OCI-LY3 (cell line): ENCODE results near the gene APAF1.
"Not testable (repeated sequence)": the region's sequence is repeated elsewhere in the genome, so short reads cannot be mapped to it uniquely, and the experiment has no call there.

Source experiments
- H2AFZ ChIP-seq: fragments of 200-600, 300-600 bp; shearing (Covaris generic); 2 replicates; pipeline ENCODE4 v1.6.0; 2014; ENCODE audit warnings: antibody characterized with exemption, low read depth, low read length
- H3K27ac ChIP-seq: fragments of 200-600, 300-600 bp; sonication (generic); 2 replicates; pipeline ENCODE4 v1.5.1; 2014; ENCODE audit warnings: mild to moderate bottlenecking, low read length, moderate library complexity, mixed read lengths
- H3K27me3 ChIP-seq: fragments of 200-600, 300-600 bp; sonication (generic); 2 replicates; pipeline ENCODE4 v1.6.1; 2014; ENCODE audit warnings: low read depth, low read length, mixed read lengths
- H3K36me3 ChIP-seq: fragments of 200-600, 300-600 bp; sonication (generic); replicated peaks from 2 replicates; pipeline ENCODE3; 2014; ENCODE audit warnings: low read depth, low read length, mixed read lengths
- H3K4me1 ChIP-seq: fragments of 300-600, 200-600 bp; sonication (generic); 2 replicates; pipeline ENCODE4 v1.6.1; 2014; ENCODE audit warnings: low read length, mixed read lengths
- H3K4me2 ChIP-seq: fragments of 200-600, 300-600 bp; sonication (generic); 2 replicates; pipeline ENCODE4 v1.6.1; 2014; ENCODE audit warnings: low read length, mixed read lengths
- H3K4me3 ChIP-seq: fragments of 300-600, 200-600 bp; sonication (generic); 2 replicates; pipeline ENCODE4 v1.5.1; 2014; ENCODE audit warnings: antibody characterized with exemption, mild to moderate bottlenecking, low read length, moderate library complexity
- H3K79me2 ChIP-seq: fragments of 300-600, 200-600 bp; shearing (Covaris generic); 2 replicates; pipeline ENCODE4 v1.6.1; 2014; ENCODE audit warnings: mild to moderate bottlenecking, low read length, mixed read lengths
- H3K9ac ChIP-seq: fragments of 300-600, 200-600 bp; shearing (Covaris generic); 2 replicates; pipeline ENCODE4 v1.6.0; 2014; ENCODE audit warnings: mild to moderate bottlenecking, low read length, moderate library complexity
- H3K9me3 ChIP-seq: fragments of 200-600, 300-600 bp; shearing (Covaris generic); 2 replicates; pipeline ENCODE4 v1.6.1; 2014; ENCODE audit warnings: low read length, mixed read lengths; ENCODE audit not compliant: insufficient read depth
- H4K20me1 ChIP-seq: fragments of 200-600, 300-600 bp; sonication (generic); 2 replicates; pipeline ENCODE4 v1.6.1; 2016; ENCODE audit warnings: low read length, mixed read lengths; ENCODE audit not compliant: insufficient read depth
- EZH2phosphoT487 ChIP-seq: fragments of 200-600 bp; shearing (Covaris generic); IDR thresholded peaks from 2 replicates; pipeline ENCODE4 v1.6.1; 2018; ENCODE audit warnings: antibody characterized with exemption, mixed run types, low read depth
- TF ChIP-seq, protein P1 (sequence below): fragments of 200-600, 300-600 bp; sonication (generic); IDR thresholded peaks from 2 replicates; pipeline ENCODE4 v1.5.1; 2014; ENCODE audit warnings: antibody characterized with exemption, low read length, low read depth

The APAF1 gene

DNA sequence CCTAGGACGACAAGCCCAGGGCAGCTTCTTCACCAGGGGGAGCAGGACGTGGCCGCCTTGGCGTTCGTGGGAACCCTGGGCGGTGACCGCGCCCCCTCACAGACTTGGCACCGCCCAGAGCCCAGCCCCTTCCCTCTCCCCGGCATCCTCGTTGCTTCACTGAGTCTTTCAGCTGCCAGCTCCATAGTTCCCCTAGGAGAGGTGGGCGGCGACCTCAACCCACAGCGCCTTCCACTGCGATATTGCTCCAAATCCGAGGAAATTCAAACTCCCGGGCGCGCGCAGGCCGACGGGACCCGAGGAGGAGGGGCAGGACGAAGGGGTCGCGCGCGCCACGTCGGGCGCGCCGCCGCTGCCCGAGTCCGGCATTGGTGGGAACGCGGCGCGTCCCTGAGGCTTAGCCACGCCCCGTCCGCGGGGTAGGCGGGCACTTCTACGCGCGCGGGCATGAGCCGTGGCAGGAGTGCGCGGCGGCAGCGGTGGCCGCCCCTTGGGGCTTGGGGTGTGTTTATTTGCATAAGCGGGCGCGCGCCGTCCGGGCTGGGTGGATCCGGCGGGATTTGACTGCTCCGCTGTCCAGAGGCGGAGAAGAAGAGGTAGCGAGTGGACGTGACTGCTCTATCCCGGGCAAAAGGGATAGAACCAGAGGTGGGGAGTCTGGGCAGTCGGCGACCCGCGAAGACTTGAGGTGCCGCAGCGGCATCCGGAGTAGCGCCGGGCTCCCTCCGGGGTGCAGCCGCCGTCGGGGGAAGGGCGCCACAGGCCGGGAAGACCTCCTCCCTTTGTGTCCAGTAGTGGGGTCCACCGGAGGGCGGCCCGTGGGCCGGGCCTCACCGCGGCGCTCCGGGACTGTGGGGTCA is at the start of gene APAF1, which contains the start of gene IKBIP:
APAF1 (plus strand) TSS at position 579 of the 860 bp plus-strand sequence. CDS start 3,070 bp downstream, outside the sequence.
IKBIP (minus strand) TSS at position 77 of the 860 bp plus-strand sequence. CDS start 87 bp downstream, outside the sequence.
- Histone ChIP-seq H3K4me3 (peak within 1 kb of the TSS; percentile 82), H3K9ac (peak within 1 kb of the TSS; percentile 83), H3K36me3 (peaks cover 34% of the 10 kb centered on the region), H3K27me3 (no peaks in the 10 kb centered on the region), H3K4me1 (peaks cover 14% of the 10 kb centered on the region), H3K9me3 (no peaks in the 10 kb centered on the region), H4K20me1 (peaks cover 7% of the 10 kb centered on the region), H3K27ac (peak within 1 kb of the TSS; percentile 77), H3K4me2 (peak within 1 kb of the TSS; percentile 86), H3K79me2 (peaks cover 54% of the 10 kb centered on the region), H2AFZ (peak within 1 kb of the TSS; percentile 60; the same call in 1 of the 2 replicates)
- TF ChIP-seq, protein P1, sequence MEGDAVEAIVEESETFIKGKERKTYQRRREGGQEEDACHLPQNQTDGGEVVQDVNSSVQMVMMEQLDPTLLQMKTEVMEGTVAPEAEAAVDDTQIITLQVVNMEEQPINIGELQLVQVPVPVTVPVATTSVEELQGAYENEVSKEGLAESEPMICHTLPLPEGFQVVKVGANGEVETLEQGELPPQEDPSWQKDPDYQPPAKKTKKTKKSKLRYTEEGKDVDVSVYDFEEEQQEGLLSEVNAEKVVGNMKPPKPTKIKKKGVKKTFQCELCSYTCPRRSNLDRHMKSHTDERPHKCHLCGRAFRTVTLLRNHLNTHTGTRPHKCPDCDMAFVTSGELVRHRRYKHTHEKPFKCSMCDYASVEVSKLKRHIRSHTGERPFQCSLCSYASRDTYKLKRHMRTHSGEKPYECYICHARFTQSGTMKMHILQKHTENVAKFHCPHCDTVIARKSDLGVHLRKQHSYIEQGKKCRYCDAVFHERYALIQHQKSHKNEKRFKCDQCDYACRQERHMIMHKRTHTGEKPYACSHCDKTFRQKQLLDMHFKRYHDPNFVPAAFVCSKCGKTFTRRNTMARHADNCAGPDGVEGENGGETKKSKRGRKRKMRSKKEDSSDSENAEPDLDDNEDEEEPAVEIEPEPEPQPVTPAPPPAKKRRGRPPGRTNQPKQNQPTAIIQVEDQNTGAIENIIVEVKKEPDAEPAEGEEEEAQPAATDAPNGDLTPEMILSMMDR = no peak
- no peak for TF ChIP-seq EZH2phosphoT487

- H3K4me2 ChIP-seq, H3K9me3 ChIP-seq, H2AFZ ChIP-seq, H3K27ac ChIP-seq, H3K4me3 ChIP-seq, H3K27me3 ChIP-seq, H3K9ac ChIP-seq: not testable (repeated sequence)
- Histone ChIP-seq H3K79me2 (peaks cover 64% of the 10 kb centered on the region), H3K4me1 (peaks cover 16% of the 10 kb centered on the region), H4K20me1 (peaks cover 28% of the 10 kb centered on the region), H3K36me3 (peaks cover 65% of the 10 kb centered on the region)
Measured at GRCh38 chr12:98597313-98597712, 47.8 kb upstream of the APAF1 start.

DNA sequence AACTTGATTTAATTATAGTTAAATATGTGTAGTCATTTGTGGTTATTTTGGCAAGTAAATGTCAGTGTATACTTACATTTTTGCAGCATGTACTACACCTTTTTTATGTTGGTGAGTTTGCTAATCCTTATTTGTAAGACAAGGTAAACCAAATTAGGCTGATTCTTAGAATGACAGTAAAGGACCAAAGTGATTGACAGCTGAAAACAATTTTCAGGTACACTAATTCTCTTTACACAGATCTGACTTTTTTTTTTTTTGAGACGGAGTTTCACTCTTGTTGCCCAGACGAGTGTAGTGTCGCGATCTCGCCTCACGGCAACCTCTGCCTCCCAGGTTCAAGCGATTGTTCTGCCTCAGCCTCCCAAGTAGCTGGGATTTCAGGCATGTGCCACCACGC is 43.2 kb upstream of the APAF1 start:
- no peak overlapping the region for H3K27ac ChIP-seq
- no peak overlapping the region for H3K4me3 ChIP-seq
- peaks cover 58% of the 10 kb centered on the region for H3K36me3 ChIP-seq
- H3K79me2 ChIP-seq = peaks cover 24% of the 10 kb centered on the region
- H3K9ac ChIP-seq = no peak overlapping the region
- H3K27me3 ChIP-seq = no peaks in the 10 kb centered on the region
- H2AFZ ChIP-seq = no peak overlapping the region
- H3K4me2 ChIP-seq = no peak overlapping the region
- H3K4me1 ChIP-seq = no peaks in the 10 kb centered on the region
- TF ChIP-seq, protein P1 = no peak
- no peak for TF ChIP-seq EZH2phosphoT487
- H4K20me1 ChIP-seq = 0 out of 2 replicates have a peak, but pooled peaks cover 5% of the 10 kb centered on the region
- no peaks in the 10 kb centered on the region for H3K9me3 ChIP-seq

DNA sequence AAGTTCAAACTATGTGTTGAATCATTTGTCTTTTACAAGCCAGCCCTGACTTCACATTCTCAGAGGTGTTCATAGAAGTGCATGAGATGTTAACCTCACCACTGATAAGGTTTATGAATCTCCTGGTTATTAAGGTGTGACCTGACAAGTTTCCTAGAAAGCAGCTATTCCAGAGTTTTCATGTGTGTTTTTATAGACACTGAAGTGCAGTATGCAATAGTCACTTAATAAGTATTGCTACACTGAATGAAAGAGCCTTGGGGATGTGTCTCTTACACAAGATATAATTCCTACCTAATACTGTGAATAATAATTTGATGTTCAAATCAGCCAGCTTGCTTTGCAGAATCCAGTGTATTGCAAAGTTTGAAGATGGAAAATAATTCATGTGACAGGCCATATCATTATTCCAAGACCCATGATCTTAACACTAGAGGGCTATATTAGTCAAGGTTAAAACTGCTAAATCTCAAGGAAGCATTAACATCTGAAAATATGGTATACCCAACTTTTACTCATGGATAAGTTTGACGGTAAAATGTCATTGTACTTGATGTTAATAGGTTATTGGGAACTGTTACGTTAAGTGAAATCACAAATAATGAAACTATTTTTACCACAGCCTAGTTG is 38.6 kb upstream of the APAF1 start:
- Histone ChIP-seq H3K4me1 (no peaks in the 10 kb centered on the region), H3K79me2 (no peaks in the 10 kb centered on the region), H3K27ac (no peak overlapping the region), H2AFZ (no peak overlapping the region), H3K9me3 (no peaks in the 10 kb centered on the region), H3K27me3 (no peaks in the 10 kb centered on the region), H4K20me1 (no peaks in the 10 kb centered on the region), H3K36me3 (peaks cover 25% of the 10 kb centered on the region), H3K4me3 (no peak overlapping the region), H3K4me2 (no peak overlapping the region), H3K9ac (no peak overlapping the region)
- TF ChIP-seq EZH2phosphoT487 = no peak
- TF ChIP-seq, protein P1 = peak; percentile 27
